Right lobe of liver (tissue), 4 donors: ENCODE results near the gene FERMT1.

ENCODE experiments used
- CTCF ChIP-seq, 4 donors: fragments of 200-600 bp in 3 of 4; fragments of 450-650 bp in 1 of 4; IDR thresholded peaks; one replicate each; pipeline versions ENCODE4 v1.5.1 to v1.8.0; 2016 to 2022; ENCODE audit warnings: antibody characterized with exemption in 4 of 4, mild to moderate bottlenecking in 2 of 4
- POLR2A ChIP-seq: fragments of 450-650 bp; IDR thresholded peaks from one replicate; pipeline ENCODE4 v1.6.1; 2017; ENCODE audit warnings: antibody characterized with exemption, mild to moderate bottlenecking
- donor health status: DM: no; HTN: no; CAD: no.
- donor health status: DM: no; HTN: no; CAD: no.
- donor health status: DM: no; HTN: yes; CAD: no.

DNA sequence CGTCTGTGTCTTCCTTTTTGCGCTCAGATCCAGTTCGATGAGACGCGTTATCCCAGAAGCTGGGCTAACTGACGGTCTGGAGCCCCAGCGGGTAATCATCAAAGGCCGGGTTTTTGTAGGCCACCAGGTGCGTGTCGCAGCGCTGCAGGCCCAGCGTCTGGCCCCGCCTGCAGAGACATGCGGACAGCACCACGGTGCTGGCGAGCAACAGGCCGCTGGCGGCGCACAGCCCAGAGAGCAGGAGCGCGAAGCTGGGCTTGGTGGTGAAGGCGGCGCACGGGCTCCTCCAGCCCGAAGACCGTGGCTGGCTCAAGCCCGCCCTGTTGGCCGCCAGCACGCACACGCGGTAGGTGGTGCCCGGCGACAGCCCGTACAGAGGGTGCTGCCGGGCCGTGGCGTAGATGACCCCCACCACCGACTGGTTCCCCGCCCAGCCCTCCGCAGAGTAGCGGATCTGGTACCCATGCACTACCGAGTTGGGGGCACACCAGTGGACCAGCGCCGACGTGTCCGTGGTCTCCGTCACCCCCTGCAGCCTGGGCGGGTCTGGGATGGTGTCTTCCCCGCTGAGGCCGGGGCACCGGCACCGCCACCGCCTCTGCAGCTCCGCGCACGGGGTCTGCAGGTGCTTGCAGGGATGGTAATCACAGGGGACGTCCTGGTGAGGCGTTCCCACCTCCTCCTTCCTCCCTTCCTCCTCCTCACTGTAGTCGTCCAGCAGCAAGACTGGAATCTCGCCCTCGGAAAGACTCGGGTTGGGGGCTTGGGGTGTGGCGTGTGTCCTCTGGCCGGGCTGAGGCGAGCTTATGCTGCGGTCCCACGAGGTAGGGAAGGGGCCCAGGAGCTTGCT, 81.6 kb downstream of the FERMT1 start:
- no peak for TF ChIP-seq CTCF (IDR thresholded peaks at IDR 0.05)
- TF ChIP-seq POLR2A = no peak
